PC-9 (cell line): ENCODE measurements around the gene PICK1. TPM values are rescaled to one million over a fixed set of nuclear protein-coding genes. Genes with fewer than 3 reads are reported as not detected.

Experiments used
- BruUV-seq: library from RNA; stranded (reverse); fragments of 400-500 nt; replicated peaks from 2 replicates; lab custom pipeline; 2021; lab: Mats Ljungman, UMichigan
- CTCF ChIA-PET: fragments of 300-600 bp; sonication (Branson Sonifier 250); formaldehyde crosslinking; loops from one replicate; lab custom pipeline; 2022; ENCODE audit warnings: antibody characterized with exemption; lab: Charles Lee
- POLR2A ChIA-PET: fragments of 300-600 bp; sonication (Branson Sonifier 250); formaldehyde crosslinking; loops from one replicate; lab custom pipeline; 2022; ENCODE audit warnings: antibody characterized with exemption; ENCODE audit not compliant: unreplicated experiment; lab: Charles Lee
- DNase-seq, 2 experiments: peaks; one replicate each; pipeline versions ENCODE4 v3.0.0 to v3.0.0-alpha.2; 2015 to 2022; ENCODE audit warnings: mixed read lengths in 1 of 2
- H2AFZ ChIP-seq: fragments of 200-600 bp; sonication (generic); 2 replicates; pipeline ENCODE4 v1.8.1; 2017; ENCODE audit warnings: antibody characterized with exemption
- H3F3A ChIP-seq: fragments of 200-600 bp; sonication (generic); 2 replicates; pipeline ENCODE4 v1.8.1; 2017; ENCODE audit warnings: antibody characterized with exemption, mild to moderate bottlenecking, low read depth; ENCODE audit not compliant: insufficient read depth
- H3K27ac ChIP-seq: fragments of 200-600 bp; sonication (generic); 2 replicates; pipeline ENCODE4 v1.6.1; 2016; ENCODE audit warnings: mixed run types
- H3K27me3 ChIP-seq: fragments of 200-600 bp; sonication (generic); 2 replicates; pipeline ENCODE4 v1.6.1; 2016; ENCODE audit warnings: low read depth, mixed run types; ENCODE audit not compliant: insufficient read depth
- H3K36me3 ChIP-seq: fragments of 200-600 bp; sonication (generic); 2 replicates; pipeline ENCODE4 v1.6.1; 2016; ENCODE audit warnings: low read depth, mixed run types
- H3K4me1 ChIP-seq: fragments of 200-600 bp; sonication (generic); replicated peaks from 2 replicates; pipeline ENCODE4 v1.6.1; 2016; ENCODE audit warnings: mixed run types; ENCODE audit not compliant: insufficient read depth
- H3K4me2 ChIP-seq: fragments of 200-600 bp; sonication (generic); 2 replicates; pipeline ENCODE4 v1.6.1; 2017; ENCODE audit warnings: mixed run types
- H3K4me3 ChIP-seq: fragments of 200-600 bp; sonication (generic); 2 replicates; pipeline ENCODE4 v1.6.1; 2016; ENCODE audit warnings: mixed run types
- H3K79me2 ChIP-seq: fragments of 200-600 bp; sonication (generic); 2 replicates; pipeline ENCODE4 v1.6.1; 2017; ENCODE audit warnings: low read depth, mixed run types
- H3K9me2 ChIP-seq: fragments of 200-600 bp; sonication (generic); 2 replicates; pipeline ENCODE4 v1.8.1; 2017; ENCODE audit warnings: mild to moderate bottlenecking; ENCODE audit not compliant: insufficient read depth
- H3K9me3 ChIP-seq: fragments of 200-600 bp; sonication (generic); 2 replicates; pipeline ENCODE4 v1.8.1; 2016; ENCODE audit warnings: low read depth; ENCODE audit not compliant: insufficient read depth
- H4K20me1 ChIP-seq: fragments of 200-600 bp; sonication (generic); 2 replicates; pipeline ENCODE4 v1.8.1; 2017; ENCODE audit not compliant: insufficient read depth
- EZH2 ChIP-seq: fragments of 200-600 bp; sonication (generic); IDR thresholded peaks from 2 replicates; pipeline ENCODE4 v1.8.0; 2017; ENCODE audit warnings: antibody characterized with exemption, low read depth
- intact Hi-C: fragments of 100-400 bp; cut with micrococcal nuclease; formaldehyde crosslinking; loops from one replicate; pipeline ENCODE4 v1.10.0; 2022; ENCODE audit not compliant: unreplicated experiment
- total RNA-seq: library from RNA; stranded (reverse); gene quantifications from 2 replicates; pipeline ENCODE4 v1.2.3, GENCODE V29; 2021
- TF ChIP-seq, protein P1 (sequence below): fragments of 200-600 bp; sonication (generic); conservative IDR thresholded peaks from 2 replicates; pipeline ENCODE4 v1.6.1; 2017; ENCODE audit warnings: mixed run types, antibody characterized with exemption, mild to moderate bottlenecking, moderate library complexity

PICK1 gene
- total RNA-seq, 1 experiment from 2014 or later, result 55.9 TPM

DNA sequence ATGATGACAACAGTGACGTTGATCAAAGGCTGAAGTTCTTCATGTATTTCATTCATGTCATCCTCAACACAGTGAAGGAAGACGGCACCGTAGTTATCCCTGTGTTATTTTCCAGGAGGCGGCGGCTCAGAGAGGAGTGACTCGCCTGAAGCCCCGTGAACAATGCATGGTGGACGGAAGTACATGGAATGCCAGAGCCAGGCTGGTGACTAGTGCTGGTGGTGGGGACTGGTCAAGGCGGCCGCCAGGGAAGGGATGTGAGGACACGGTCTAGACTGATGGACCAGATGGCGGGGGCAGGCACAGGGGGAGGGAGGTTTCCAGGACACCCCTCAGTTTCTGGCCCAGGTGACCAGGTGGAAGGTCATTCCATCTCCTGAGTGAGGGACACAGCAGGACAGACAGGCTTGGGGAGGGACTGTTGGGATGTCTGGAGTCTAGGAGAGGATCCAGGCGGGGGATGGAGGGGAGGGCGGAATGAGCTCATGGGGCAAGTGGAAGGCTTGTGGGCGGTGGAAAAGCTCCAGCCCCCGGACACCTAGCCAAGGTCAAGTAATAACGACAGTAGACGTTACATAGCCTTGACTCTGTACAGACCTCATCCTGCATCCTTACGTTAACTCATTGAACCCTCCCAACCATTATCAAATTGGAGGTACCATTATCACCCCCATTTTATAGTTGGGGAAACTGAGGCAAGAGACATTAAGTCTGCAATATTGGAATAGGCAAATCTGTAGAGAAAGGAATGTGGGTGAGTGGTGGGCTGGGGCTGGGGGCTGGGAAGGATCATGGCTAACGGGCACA is 16.0 kb upstream of the PICK1 start:
- Histone ChIP-seq H2AFZ (no peak overlapping the region), H3K4me2 (no peak overlapping the region), H4K20me1 (no peaks in the 10 kb centered on the region), H3K27ac (no peak overlapping the region), H3K9me2 (no peaks in the 10 kb centered on the region), H3K4me3 (no peak overlapping the region), H3K4me1 (no peaks in the 10 kb centered on the region), H3K27me3 (no peaks in the 10 kb centered on the region), H3K9me3 (no peaks in the 10 kb centered on the region), H3K36me3 (no peaks in the 10 kb centered on the region), H3F3A (no peaks in the 10 kb centered on the region), H3K79me2 (no peaks in the 10 kb centered on the region)
- POLR2A ChIA-PET, result no interaction called here
- no TSS peak for BruUV-seq
- TF ChIP-seq, protein P1, sequence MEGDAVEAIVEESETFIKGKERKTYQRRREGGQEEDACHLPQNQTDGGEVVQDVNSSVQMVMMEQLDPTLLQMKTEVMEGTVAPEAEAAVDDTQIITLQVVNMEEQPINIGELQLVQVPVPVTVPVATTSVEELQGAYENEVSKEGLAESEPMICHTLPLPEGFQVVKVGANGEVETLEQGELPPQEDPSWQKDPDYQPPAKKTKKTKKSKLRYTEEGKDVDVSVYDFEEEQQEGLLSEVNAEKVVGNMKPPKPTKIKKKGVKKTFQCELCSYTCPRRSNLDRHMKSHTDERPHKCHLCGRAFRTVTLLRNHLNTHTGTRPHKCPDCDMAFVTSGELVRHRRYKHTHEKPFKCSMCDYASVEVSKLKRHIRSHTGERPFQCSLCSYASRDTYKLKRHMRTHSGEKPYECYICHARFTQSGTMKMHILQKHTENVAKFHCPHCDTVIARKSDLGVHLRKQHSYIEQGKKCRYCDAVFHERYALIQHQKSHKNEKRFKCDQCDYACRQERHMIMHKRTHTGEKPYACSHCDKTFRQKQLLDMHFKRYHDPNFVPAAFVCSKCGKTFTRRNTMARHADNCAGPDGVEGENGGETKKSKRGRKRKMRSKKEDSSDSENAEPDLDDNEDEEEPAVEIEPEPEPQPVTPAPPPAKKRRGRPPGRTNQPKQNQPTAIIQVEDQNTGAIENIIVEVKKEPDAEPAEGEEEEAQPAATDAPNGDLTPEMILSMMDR, result no peak
- TF ChIP-seq EZH2, result no peak
- CTCF ChIA-PET, result interaction anchor here (0.5 kb wide), 1 partner anchor 104 kb away, joined by 5 read pairs; no protein-coding TSS in a partner anchor
- DNase-seq, result no peak
- intact Hi-C loops, result loop anchor here (5.0 kb wide), 1 partner anchor 224 kb away; no protein-coding TSS in a partner anchor

DNA sequence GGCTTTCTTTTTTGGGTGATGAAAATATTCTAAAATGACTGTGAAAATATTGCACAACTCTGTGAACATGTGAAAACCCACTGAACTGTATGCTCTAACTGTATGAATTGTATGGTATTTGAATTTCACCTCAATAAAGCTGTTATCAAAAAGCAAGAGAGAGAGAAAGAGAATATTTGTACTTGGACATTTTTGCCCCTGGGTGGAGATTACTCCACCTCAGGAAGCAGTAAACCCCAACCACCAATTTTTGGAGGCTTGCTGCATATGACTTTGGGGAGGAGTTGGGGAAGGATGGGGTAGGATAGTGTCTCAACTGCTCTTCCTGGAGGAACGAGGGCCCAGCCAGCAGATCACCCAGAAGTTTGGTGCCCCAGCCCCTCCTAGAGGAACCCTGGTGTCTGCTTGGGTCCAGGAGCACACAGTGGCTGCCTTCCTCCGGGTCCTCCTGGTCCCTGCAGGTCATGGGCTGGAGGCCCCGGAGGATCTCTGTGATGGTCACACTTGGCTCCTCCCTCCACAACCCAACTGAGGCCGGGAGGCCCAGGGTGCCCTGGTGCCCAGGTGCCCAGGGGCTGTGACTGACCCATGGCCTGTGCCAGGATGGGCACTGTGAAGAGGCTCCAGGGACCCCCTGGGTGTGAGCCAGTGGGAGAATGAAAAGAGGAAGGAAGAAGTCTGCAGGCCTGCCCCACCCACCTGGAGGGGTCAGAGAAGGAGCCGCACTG is 15.3 kb upstream of the PICK1 start:
- H3K9me2 ChIP-seq, result no peaks in the 10 kb centered on the region
- H3K36me3 ChIP-seq, result no peaks in the 10 kb centered on the region
- no peaks in the 10 kb centered on the region for H3K27me3 ChIP-seq
- ChIA-PET POLR2A (interaction anchor here (0.6 kb wide), 1 partner anchor 87 kb away, joined by 11 read pairs; no protein-coding TSS in a partner anchor), CTCF (interaction anchor here (0.5 to 1.1 kb wide), 2 partner anchors 10 to 105 kb away, joined by 4 to 5 read pairs; no protein-coding TSS in a partner anchor)
- intact Hi-C loops, result loop anchor here (5.0 kb wide), 1 partner anchor 225 kb away; no protein-coding TSS in a partner anchor
- no peaks in the 10 kb centered on the region for H3F3A ChIP-seq
- H3K79me2 ChIP-seq, result no peaks in the 10 kb centered on the region
- TF ChIP-seq, protein P1, result no peak
- TF ChIP-seq EZH2, result no peak
- H3K4me3 ChIP-seq, result no peak overlapping the region
- H3K27ac ChIP-seq, result no peak overlapping the region
- H4K20me1 ChIP-seq, result no peaks in the 10 kb centered on the region
- BruUV-seq, result no TSS peak
- no peak overlapping the region for H3K4me2 ChIP-seq
- no peaks in the 10 kb centered on the region for H3K9me3 ChIP-seq
- DNase-seq, result no peak
- no peaks in the 10 kb centered on the region for H3K4me1 ChIP-seq
- H2AFZ ChIP-seq, result no peak overlapping the region

DNA sequence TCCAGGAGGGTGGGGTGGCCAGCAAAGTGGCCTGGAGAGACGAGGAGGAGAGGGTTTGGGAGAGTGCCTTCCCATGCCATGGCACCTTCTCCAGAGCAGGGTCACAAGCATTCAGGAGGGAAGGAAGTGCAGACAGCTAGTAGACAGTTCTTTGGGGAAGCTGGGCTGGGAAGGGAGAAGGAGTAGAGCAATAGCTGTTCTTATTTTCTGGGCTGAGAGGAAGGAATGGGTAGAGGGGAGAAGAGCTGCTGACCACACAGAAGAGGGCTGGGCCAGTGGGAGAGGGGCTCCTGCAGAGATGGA is 14.8 kb upstream of the PICK1 start:
- H3K9me2 ChIP-seq, result no peaks in the 10 kb centered on the region
- no peaks in the 10 kb centered on the region for H3F3A ChIP-seq
- no peak for DNase-seq
- intact Hi-C loops, result loop anchor here (5.0 kb wide), 1 partner anchor 225 kb away; no protein-coding TSS in a partner anchor
- no TSS peak for BruUV-seq
- H4K20me1 ChIP-seq, result no peaks in the 10 kb centered on the region
- ChIA-PET CTCF (interaction anchor here (0.6 to 1.1 kb wide), 3 partner anchors 10 to 519 kb away, joined by 3 to 4 read pairs (median 3); no protein-coding TSS in a partner anchor), POLR2A (interaction anchor here (0.6 kb wide), 1 partner anchor 88 kb away, joined by 11 read pairs; no protein-coding TSS in a partner anchor)
- H3K79me2 ChIP-seq, result no peaks in the 10 kb centered on the region
- no peak overlapping the region for H3K4me3 ChIP-seq
- H3K27me3 ChIP-seq, result no peaks in the 10 kb centered on the region
- H3K36me3 ChIP-seq, result no peaks in the 10 kb centered on the region
- no peak overlapping the region for H3K4me2 ChIP-seq
- TF ChIP-seq EZH2, result no peak
- TF ChIP-seq, protein P1, result no peak
- H2AFZ ChIP-seq, result no peak overlapping the region
- H3K27ac ChIP-seq, result no peak overlapping the region
- no peaks in the 10 kb centered on the region for H3K4me1 ChIP-seq
- no peaks in the 10 kb centered on the region for H3K9me3 ChIP-seq
